22Rv1 (cell line): ENCODE results near the gene RBMS3.
"Not testable (repeated sequence)": the region's sequence is repeated elsewhere in the genome, so short reads cannot be mapped to it uniquely, and the experiment has no call there.

Experiments
- H3K27ac ChIP-seq: fragments of 450-650 bp; 2 replicates; pipeline ENCODE4 v1.5.1; 2017
- ZFX ChIP-seq: fragments of 450-650 bp; IDR thresholded peaks from 2 replicates; pipeline ENCODE4 v1.6.1; 2017; ENCODE audit warnings: antibody characterized with exemption, borderline replicate concordance
- TF ChIP-seq, protein P1 (sequence below): fragments of 450-650 bp; IDR thresholded peaks from 2 replicates; pipeline ENCODE4 v1.5.1; 2017; ENCODE audit warnings: mild to moderate bottlenecking

RBMS3 gene

DNA sequence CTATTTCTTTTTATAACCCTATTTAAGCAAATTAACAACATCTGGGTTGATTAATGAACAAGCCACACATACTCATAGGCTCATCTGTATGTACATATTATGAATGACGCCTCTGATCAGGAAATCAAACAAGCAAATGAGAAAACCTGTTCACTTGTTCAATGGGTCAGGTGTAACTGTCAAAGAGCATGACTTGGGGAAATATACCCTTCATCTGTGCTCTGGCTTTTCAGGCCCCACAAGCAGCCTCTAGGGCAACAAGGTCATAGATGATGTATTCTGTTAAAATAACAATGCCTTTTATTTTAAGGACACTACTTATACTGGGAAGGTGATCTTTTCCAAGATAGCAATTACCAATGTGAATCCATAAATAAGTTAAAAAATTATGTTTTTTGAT lies 102.0 kb downstream of the RBMS3 start:
- no peak overlapping the region for H3K27ac ChIP-seq
- no peak for TF ChIP-seq ZFX
- TF ChIP-seq, protein P1, sequence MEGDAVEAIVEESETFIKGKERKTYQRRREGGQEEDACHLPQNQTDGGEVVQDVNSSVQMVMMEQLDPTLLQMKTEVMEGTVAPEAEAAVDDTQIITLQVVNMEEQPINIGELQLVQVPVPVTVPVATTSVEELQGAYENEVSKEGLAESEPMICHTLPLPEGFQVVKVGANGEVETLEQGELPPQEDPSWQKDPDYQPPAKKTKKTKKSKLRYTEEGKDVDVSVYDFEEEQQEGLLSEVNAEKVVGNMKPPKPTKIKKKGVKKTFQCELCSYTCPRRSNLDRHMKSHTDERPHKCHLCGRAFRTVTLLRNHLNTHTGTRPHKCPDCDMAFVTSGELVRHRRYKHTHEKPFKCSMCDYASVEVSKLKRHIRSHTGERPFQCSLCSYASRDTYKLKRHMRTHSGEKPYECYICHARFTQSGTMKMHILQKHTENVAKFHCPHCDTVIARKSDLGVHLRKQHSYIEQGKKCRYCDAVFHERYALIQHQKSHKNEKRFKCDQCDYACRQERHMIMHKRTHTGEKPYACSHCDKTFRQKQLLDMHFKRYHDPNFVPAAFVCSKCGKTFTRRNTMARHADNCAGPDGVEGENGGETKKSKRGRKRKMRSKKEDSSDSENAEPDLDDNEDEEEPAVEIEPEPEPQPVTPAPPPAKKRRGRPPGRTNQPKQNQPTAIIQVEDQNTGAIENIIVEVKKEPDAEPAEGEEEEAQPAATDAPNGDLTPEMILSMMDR: no peak

- no peak overlapping the region for H3K27ac ChIP-seq
- TF ChIP-seq ZFX: no peak
- TF ChIP-seq, protein P1: no peak
Measured at GRCh38 chr3:29384640-29385039, 103.8 kb downstream of the RBMS3 start.

GRCh38 chr3:29385046-29385830 lies 104.4 kb downstream of the RBMS3 start:
- no peak overlapping the region for H3K27ac ChIP-seq
- TF ChIP-seq, protein P1: no peak
- TF ChIP-seq ZFX: no peak

GRCh38 chr3:29389362-29389761 lies 108.5 kb downstream of the RBMS3 start:
- no peak overlapping the region for H3K27ac ChIP-seq
- no peak for TF ChIP-seq ZFX
- TF ChIP-seq, protein P1: no peak

- TF ChIP-seq, protein P1: no peak
- TF ChIP-seq ZFX: no peak
- H3K27ac ChIP-seq: no peak overlapping the region
Measured at GRCh38 chr3:29392625-29393388, 111.9 kb downstream of the RBMS3 start.

GRCh38 chr3:29393946-29394345 lies 113.1 kb downstream of the RBMS3 start:
- not testable (repeated sequence) for H3K27ac ChIP-seq

DNA sequence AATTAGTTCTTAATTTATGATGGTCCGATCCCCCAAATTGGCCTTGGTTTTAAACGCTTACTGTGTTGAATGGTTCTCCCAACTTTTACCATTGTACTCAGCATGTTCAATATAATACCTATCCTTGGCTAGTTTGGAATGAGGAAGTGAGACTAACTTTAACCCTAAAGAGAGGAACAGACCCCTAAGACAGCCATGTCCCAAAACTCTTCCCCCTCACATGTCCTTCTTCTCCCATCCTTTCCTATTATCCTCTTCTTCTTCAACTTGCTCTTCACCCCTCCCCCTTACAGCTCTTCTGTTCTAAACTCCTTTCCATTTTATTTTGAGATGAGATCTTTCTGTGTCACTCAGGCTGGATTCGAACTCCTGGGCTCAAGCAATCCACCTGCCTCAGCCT lies 116.5 kb downstream of the RBMS3 start:
- TF ChIP-seq, protein P1: no peak
- TF ChIP-seq ZFX: no peak
- no peak overlapping the region for H3K27ac ChIP-seq

DNA sequence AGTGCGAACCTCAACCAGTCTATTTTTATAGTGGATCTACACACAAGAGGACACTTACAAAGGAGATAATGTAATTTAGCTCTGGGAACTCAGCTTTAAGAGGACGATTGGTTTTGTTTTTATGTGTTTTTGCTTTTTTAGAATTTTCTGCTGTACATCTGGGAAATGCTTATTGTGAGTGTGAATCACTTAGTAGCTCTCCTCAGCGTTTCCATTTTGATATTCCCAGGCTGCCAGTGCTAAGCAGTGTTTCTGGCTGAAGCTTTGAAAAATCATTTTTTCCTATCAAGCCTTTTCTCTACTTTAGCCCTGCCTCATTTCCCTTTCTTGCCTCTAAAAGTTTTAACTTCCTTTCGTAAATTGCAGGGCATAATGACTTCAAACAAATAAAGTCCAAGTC lies 117.9 kb downstream of the RBMS3 start:
- TF ChIP-seq, protein P1: no peak
- TF ChIP-seq ZFX: no peak
- no peak overlapping the region for H3K27ac ChIP-seq
